ENCODE results near the gene VANGL1.

VANGL1 gene

DNA sequence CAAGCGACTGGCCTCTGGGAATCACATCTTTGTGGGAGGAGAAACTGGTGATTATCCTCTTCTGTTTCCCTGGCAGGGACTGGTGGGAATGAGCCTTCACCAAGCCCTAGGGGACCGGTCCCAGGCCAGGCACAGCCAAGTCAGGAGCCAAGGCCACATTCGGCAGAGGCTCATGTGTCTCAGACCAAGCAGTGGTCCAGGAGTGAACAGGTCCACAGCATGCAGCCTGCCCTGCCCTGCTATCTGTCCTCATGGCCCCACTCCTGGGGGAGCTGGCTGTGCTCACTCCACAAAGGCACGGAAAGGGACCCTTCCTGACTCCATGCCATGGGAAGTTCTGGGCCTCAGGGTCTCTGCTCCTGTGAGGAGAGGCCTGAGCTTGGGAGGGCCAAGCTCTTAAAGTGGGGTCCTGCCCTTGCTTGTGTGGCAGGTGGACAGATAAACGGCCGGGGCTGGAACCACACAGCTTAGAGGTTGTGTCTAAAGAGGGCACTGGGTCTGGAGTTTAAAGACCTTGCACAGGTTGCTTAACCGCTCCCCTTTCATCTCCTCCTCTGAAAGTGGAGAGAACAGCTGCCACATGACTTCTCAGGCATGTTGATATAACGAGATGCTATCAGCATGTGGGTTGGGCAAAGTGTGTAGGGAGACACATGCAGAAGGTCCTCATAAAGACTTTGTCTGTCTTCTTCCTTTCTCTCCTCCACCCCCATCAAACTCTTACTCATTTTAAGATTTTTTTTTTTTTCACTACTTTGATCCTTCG lies 69.3 kb downstream of the VANGL1 start:
- DNase-seq: no peak

DNA sequence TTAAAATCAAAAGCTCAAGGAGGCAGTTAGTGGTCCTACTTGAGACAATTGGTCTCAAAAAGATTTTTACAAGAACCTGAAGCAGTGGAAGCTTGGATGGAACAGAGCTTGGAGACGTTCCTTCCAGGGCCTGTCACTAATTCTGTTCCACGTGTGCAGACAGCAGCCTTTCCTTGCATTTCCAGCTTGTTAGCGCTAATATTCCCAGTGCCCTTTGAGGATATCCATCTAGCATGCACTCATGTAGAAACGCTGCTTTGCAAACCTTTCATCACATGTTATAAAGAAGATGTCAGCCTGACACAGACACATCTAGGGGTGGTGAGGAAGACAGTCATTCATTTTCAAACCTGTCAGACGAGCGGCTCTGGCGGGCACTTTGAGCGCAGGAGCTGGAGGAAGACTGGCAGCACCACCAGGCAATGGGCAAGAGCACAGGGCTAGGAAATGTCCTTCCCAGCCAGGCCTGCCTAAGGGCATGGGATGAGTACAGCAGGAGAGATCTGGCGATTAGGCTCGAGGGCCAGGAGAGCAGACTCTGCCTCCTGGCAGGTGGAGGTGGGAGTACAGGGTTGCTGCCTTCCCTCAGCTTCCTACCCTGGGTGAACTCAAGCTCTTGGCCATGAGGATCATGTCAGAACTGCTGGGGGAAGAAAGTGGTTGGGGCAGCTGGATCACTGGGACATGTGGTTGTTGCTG lies 71.3 kb downstream of the VANGL1 start:
- DNase-seq: no peak

DNA sequence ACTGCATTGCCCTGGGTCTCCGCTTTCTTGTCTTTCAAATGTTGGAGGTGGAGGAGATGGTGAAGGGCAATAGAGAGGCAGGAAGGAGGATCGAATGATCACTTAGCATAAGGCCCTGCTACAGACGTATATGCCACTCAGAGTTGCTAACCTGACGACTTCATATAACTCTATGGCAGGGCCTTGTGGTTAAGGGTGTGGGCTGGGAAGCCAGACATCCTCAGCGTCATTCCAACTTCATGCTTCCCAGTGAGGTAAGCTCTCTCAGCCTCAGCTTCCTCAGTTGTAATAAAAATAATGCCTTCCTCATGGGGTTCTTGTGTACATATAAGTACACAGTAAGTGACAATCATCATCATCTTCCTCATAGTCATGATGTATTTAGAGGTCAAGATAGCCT lies 72.1 kb downstream of the VANGL1 start:
- DNase-seq: no peak

DNA sequence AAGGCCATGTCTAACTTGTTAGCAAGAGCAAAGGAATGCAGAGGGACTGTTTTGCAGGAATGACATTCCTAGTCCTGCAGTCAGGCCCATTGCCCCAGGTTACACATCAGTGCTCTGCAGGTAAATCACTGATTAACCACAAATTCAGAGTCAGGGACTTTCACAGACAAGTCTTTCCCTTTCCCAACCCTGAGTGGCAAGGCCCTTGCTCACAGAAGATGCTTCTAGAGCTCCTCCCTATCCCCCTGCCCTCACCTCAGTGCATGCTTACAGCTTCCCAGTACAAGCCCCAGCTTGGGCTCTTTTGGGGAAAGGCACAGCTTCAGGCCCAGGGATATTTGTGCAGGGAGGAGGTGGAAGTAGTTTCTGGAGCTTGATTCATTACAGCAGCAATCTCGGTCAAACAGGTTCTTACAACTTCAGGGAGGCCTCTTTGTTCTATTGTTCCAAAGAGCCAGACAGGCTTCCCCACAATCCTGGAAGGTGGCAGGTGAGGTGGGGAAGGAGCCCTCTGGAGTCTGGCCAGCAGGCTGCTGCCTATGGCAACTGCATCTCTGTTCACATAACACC lies 72.9 kb downstream of the VANGL1 start:
- DNase-seq: no peak

DNA sequence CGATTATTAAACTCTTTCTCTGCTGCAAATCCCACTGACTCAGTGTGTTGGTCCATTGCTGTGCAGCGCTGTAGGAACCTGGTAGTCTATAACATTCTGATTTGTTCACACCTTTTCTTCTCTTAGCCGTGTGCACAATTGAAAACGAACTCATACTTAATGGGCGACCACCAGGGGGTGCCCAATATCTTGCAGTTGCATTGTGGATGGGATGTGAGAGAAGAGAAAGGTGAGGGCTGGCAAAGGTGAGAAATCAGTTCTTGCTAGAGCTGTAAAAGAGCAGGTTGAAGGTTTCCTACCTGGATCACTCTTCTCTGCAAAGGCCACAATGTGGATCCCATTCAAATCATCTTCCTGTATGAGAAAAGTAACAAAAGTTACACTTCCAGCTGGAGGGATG lies 75.8 kb downstream of the VANGL1 start:
- no peak for DNase-seq

DNA sequence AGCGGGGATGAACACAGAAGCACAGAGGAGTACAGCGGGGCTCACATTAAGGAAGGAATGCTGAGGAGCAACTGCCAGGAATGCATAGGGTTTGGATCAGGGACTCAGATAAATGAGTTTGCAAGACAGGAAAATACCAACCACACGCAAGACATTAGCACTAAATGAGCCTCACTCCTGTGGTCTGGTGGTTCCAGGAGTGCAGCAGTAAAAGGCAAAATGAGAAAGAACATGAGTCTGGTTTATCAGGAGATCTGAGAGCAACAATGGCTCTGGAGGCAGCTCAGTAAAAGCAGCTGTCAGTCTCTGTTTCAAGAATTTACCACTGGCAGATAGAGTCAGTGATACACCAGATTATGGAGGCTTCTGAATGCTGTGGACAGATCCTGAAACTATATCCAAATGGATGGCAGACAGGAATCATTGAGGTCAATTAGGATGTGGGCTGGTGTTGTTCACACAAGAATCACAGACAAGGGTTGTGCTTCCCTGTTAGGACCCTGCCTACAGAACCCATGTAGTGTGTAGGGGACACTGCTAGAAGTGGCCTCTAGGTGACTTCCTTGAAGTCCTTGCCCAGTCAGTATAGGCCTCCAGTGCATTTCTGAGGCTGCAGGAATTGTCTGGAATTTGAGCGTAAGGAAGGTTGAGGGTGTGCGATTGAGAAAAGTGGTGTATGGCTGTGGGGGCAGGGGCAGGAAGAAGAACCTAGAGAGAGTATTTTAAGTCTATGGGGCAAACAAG lies 76.4 kb downstream of the VANGL1 start:
- no peak for DNase-seq

DNA sequence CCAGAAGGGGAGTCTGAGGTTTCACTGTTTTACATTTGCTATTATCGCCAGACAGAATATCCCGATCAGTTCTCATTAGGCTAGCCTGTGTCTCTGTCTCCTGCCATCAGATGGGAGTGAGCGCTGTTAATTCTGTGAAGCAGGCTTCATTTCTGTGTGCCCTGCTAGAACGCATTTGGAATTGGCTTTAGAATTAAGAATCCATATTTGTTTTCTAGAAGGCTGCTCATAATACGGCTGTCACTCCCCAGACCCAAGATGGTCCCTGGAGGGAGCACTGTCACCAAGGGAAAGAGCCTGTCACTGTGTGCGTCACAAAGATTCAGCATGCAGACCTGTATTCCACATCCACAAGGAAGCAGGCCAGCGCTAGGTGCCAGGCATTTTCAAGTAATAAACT lies 77.5 kb downstream of the VANGL1 start:
- DNase-seq: no peak

DNA sequence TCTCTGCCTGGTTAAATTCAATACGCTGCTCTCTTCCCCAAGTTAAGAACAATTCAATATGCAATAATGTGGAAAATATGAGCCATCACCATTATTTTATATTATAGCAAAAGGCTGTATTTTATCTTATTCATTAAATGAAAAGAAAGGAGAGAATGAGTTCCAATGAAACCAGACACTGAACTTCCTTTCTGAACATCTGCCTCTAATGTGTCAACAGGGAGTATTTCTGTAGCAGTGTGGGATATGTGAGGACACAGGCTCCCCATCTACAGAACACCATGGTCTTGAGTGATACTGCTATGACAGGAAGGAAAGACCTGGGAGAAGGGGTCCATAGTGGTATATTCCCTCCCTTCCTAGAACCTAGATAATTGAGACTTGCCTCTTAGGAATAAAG lies 80.5 kb downstream of the VANGL1 start:
- DNase-seq: no peak

DNA sequence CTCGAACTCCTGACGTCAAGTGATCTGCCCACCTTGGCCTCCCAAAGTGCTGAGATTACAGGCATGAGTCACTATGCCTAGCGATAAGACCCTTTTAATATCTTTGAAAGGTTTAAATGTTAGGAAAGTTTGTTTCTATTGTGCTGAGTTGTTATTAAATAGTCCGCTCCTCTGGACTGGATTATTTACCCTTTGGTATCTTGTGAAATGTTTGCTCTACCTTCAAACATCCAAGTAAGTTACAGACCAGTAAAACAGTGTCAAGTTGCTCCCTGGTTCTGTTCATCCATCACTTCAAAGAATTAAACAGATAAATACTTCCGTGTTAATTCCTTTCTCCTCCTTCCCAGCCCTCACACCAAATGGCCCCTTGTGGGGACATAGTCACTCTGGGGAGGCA lies 82.0 kb downstream of the VANGL1 start:
- no peak for DNase-seq

DNA sequence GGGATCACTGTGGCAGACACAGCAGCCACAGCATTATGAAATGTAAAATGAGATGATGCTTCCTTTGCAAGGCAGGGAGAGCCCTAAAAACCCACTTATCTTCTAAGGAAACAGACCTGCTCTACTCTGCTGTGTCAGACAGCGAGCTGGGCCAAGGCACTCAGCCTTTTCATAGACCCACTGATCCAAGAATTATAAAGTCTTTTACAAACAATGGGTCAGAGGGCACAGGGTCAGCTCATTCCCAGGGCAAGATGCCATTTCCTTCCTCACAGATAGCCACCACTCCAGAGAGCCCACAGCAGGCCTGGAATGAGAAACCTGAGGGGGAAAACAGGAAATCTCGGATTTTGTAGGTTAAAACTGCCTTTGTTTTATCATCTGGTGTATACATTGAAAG lies 83.8 kb downstream of the VANGL1 start:
- DNase-seq: no peak

DNA sequence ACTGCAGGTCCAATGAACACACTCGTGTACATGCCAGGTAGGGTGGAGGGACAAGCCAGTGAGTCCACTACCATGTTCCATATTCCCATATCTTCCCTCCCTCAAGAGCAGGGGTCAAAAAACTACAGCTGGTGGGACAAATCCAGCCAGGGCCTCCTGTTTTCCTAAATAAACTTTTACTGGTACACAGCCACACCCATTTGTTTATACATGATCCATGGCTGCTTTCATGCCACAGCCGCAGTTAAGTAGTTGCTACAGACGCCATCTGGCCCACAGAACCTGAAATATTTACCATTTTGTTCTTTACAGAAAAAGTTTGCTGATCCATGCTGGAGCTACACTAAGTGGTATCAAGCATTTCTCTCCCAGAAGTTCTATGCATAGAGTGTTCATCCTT lies 84.4 kb downstream of the VANGL1 start:
- DNase-seq: no peak

DNA sequence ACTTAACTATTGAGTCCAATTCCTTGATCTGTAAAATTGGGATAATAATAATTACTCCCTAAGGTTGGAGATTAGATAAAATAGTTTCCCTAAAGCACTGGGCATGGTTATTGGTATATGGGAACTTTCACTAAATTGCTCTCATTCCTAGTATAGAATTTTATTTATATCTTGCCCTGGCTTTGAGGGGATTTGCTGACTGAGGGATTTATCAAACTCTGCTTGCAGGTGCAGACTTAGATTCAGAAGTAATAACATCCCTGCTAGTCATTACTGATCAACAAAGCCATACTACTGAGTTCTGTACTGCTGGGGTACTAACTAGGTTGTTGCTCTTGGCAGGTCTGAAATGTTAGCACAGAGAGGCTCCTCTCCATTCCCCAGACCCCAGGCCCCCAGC lies 84.8 kb downstream of the VANGL1 start:
- no peak for DNase-seq

DNA sequence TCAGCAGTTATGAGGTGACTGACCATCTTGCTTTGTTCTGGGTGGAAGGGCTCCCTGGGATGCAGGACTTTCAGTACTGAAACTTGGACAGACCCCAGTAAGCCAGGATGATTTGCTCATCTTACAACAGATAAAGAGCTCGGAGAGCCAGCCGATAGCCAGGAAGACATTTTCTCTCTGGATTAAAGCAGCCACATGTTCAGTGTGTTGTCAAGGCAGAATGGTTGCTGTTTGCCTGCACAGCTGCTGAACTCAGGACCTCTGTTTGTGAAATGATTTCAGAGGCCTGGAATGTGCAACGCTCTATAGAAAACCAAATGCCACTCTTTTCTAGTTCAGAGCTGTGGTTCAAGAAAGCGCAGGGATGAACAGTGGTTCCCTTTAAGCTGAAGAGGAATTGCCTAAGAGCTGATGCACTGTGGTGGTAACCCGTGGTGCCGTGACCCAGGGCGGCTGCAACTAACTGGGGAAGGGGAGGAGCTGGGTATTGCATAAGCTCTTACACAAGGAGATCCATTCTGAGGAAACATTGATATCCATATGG lies 86.0 kb downstream of the VANGL1 start:
- DNase-seq: no peak

DNA sequence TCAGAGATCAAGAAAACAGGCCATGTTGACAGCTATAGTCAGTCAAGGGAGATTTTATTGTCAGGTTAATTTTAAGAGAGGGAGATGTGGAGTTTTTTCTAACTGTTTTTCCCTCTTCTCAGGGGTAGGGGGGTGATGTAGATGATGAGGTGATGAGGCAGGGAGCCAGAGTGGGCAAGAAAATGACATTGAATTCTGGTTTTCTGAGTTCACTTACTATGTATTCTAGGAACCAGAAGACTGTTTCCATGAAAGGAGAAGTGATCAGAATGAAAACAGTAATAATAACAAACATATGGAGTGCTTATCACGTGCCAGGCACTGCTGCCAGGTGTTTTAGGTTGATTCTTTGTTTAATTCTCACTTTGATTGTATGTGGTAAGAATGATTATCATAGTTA lies 86.6 kb downstream of the VANGL1 start:
- DNase-seq: no peak

DNA sequence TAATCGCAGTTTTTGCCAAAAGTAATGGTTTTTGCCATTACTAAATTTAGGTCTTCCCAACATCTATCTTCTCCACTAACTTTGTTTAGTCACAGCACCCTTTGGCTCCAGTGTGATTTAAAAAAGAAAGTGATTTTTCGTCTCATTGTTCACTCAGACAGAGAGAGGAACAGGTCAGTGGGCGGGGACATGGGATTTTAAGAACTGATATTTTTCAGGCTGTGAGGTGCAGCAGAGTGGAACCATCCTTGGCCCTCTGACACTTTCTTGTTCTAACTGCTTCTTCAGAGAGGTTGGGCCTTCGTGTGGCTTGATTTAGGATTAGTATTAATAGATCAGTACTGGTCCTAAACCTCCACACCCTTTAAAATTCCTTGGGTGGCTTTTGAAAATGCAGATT lies 88.0 kb downstream of the VANGL1 start:
- no peak for DNase-seq

DNA sequence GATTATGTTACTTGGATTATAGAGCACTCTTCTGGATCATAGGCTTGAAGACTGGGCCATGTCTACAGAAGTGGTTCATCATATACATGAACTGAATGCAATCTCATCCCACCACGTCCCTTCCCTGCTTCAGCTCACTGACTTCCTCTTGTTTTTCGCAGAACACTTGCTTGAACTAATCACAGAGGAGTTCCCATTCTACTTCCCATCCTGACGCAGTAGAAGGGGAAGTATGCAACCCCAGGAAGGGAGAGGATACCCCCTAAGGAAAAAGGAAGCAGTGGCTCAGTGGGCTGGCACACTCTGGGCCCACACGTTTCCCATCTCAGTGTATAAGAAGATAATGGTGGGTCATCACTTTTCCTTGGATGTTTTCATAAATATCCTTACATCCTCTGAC lies 90.5 kb downstream of the VANGL1 start:
- DNase-seq: no peak

DNA sequence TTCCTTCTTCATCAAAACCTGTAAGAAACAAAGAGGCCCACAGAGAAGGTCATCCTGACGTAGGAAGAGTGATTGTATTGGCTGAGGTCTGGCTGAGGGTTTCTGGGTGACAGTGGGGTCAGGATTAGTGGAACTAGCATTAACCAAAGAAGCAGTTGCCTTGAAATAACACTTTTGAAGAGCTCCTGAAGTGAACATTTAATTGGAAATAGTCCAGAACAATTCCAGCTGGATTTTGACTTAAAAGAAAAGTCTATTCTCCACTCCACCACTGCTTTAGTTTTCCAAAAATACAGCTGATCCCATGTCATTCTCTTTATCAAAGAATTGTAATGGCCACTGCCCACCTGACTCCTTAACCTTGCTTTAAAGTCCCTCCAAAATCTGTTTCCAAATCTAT lies 99.0 kb downstream of the VANGL1 start:
- no peak for DNase-seq

DNA sequence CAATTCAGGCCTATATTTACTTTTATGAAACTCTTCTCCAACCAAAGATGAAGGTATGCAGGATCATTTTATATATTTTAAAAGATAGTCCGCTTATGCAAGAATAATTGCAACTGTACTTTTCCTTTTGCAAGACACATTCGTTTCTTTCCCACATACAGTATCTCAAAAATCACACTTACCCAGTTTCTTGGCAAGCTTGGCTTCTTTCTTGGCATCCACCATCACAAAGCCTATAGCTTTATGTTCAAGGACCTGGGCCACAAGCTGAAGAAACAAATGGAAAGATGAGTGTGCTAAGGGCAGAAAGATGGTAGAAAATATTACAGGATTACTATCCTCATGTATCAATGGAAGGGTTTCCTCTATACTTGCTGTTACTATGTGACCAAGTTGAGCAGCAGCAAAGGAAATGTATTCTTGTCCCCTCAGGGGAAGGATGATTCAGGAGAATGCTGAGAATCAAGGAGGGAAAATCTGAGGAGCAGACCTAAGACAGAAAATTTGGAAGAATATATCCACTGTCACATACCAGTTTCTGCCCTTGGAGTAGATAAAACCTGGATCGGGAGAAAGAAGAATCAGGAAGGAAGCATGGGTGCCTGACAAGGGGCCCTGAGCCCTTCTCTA lies 103.0 kb downstream of the VANGL1 start:
- DNase-seq: no peak

DNA sequence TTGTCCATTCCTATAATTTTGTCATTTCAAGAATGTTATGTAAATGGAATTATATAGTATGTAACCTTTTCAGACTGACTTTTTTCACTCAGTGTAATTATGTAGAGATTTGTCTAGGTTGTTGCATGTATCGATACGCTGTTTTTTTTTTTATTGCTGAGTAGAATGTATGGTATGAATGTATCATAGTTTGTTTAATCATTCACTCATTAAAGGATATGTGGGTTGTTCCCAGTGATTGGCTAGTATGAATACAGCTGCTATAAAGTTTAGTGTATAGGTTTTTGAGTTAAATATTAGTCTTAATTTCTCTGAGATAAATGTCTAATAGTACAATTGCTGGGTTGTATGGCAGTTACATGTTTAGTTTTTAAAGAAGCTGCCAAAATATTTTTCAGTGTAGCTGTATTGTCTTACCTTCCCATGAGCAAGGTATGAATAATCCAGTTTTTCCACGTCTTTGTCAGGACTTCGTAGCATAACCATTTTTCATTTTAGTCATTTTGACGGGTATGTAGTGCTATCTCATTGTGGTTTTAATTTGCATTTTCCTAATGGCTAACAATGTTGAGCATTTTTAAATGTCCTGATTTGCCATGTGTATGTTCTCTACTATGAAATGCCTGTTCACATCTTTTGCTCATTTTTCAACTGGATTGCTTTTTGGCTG lies 104.4 kb downstream of the VANGL1 start:
- no peak for DNase-seq

Data from amniotic stem cell (primary cell).